Measurements from ENCODE around the gene OVOL3.
"Not testable (repeated sequence)": the region's sequence is repeated elsewhere in the genome, so short reads cannot be mapped to it uniquely, and the experiment has no call there.

The OVOL3 gene
- total RNA-seq = 0 to 0.04 (median 0) reads per million in 3 experiments

DNA sequence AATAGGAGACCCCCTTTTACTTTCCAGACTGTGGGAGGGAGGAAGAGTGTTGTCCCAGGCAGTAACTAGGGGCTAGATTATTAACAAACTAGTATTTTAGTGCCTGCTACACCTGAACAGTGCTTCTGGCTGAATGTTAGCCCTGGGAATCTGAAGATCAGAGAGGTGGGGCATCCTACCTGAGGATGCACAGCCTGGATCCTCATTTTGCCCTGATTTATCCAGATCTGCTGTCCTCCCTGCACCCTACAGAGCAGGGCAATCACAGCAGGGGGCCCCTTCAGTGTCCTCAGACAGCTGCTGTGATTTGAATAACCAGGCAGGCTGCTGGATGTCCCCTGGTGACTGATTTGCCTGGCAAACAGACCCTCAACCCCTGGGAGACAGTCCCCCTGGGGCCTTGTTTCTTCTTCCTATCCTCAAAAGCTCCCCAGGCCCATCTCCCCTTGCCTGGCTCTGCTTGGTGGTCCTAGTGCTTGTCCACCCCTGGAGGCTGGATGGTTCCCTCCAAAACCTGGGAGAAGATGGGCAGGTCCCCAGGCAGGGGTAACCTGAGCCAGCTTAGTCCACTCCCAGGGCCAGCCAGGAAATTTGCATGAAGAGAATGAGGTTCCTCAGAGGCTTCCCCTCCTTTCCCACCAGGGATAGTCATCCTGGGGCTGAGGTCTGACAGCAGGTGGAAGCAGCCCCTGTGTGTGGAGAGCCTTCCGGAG lies at the start of gene OVOL3:
Gene OVOL3 (plus strand): TSS at position 657 of the 713 bp plus-strand sequence. CDS start 60 bp downstream, outside the sequence.
- DNase-seq = no peak

DNA sequence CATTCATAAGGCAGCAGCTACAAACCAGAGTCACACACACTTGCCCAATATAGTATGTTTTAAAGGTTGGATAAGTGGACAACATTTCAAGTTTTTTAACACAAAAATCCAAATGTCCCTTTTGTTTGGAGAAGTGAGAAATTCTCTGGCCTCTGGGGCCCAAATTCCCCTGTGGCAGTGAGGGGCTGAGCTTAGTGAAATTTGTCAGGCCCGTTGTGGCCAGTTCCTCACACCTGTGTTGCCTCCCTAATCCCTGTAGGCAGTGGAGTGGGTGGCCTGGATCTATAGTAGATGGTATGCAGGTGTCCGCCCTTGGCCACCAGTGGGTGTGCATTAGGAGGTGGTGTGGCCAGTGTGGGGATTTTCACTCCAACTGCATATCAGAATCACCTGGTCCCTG lies 49.6 kb upstream of the OVOL3 start:
- DNase-seq = no peak

DNA sequence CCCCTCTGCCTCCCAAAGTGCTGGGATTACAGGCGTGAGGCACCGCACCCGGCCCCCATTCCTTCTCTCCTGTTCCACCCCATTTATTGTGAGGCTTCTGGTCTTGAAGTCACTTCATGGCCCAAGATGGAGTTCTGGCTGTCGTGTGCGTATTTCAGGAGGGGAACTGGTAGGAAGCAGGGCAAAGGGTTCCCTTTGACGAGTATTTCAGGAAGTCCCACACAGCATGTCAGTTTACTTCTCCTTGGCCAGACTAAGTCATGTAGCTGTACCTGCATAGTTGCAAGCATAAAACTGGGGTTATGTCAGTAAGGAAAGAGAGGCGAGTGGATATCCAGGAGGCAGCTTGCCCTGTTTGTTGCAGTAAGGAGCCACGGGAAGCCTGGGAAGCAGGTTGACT lies 46.1 kb upstream of the OVOL3 start:
- DNase-seq = no peak

- DNase-seq = no peak
These were observed 43.3 kb upstream of the OVOL3 start for GRCh38 chr19:36067681-36068080.

- DNase-seq = not testable (repeated sequence)
These were observed 42.0 kb upstream of the OVOL3 start for GRCh38 chr19:36068810-36069499.

DNA sequence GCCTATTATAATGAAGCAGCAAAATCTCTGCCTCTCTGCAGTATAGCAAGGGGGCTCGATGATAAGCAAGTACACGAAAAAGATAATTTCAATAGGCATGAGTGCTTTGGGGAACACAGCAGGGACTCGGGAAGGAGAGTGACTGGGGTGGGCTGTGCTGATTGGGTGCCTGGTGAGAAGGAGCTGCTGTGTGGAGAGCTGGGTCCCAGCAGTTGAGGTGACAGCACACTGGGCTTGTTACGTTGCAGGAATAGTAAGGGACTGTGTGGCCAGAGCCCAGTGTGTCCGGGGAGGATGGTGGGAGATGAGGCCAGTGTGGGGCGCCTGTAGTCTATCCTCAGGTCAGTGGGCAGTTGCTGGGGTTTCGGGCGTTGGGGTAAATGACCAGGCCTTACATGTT lies 38.9 kb upstream of the OVOL3 start:
- DNase-seq = no peak

DNA sequence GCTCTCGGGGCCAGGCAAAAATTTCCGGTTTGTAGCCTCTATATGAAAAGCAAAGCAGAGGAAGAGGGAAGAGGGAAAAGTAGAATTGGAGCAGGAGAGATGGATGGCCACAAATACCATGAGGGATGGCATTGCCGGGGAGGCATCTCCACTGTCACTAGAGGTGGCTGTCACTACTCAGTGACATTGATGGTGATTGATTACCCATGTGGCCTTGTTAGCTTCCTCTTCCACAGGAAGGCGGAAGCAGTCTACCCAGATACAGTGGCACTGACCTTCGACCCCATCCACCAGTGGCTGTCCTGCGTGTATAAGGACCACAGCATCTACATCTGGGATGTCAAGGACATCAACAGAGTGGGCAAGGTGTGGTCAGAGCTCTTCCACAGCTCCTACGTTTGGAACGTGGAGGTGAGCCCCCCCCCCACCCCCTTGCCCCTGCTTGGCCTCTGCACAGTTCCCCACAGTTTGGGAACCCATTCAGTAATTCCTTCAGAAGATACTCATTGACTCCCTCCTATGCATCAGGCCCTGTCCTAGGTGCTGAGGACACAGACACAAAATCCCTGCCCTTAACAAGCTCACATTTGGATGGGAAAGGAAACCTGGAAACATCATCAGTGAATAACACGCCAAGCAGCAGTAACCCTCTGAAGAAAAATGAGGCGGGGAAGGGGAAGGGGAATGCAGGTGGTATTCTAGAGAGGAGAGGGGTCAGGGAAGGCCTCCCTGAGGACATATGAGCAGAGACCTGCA lies 37.6 kb upstream of the OVOL3 start:
- DNase-seq = no peak

- DNase-seq = no peak
These were observed 31.5 kb upstream of the OVOL3 start for GRCh38 chr19:36079389-36079945.

DNA sequence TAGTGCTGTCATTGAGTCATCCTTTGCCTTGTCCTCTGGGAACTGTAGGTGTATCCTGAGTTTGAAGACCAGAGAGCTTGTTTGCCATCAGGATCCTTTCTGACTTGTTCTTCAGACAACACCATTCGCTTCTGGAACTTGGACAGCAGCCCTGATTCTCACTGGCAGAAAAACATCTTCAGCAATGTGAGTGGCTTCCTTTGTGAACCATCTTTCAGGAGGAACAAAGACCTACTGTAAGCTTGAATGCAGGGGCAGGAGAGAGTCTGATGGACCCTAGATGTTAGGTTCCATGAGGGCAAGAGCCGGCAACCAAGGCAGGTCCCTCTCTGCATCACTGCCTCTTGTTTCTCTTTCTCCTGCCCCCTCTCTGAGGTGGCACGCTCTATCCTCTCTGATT lies 29.6 kb upstream of the OVOL3 start:
- no peak for DNase-seq

- no peak for DNase-seq
These were observed 29.0 kb upstream of the OVOL3 start for GRCh38 chr19:36081894-36082293.

GRCh38 chr19:36082916-36083315 lies 28.0 kb upstream of the OVOL3 start:
- no peak for DNase-seq

GRCh38 chr19:36084231-36085009 lies 26.5 kb upstream of the OVOL3 start:
- DNase-seq = no peak

GRCh38 chr19:36086326-36086725 lies 24.6 kb upstream of the OVOL3 start:
- DNase-seq = no peak

DNA sequence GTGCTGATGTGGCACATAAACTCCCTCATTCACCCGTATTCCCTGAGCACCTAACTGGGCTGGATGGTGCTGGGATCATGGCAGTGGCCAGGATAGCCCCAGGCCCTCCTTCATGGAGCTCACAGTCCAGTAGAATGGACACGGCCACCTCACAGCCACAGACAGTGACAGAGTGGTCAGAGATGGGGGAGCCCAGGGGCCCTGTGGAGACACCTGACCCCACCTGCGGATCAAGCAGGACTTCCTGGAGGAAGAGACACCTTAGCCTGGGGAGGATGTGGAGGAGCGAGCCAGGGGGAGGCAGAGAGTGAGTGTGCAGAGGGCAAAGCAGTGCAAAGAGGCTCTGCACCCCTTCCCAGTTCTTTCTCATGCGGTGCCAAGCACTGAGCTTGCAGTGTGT lies 21.1 kb upstream of the OVOL3 start:
- DNase-seq = no peak

- no peak for DNase-seq
These were observed 19.8 kb upstream of the OVOL3 start for GRCh38 chr19:36090910-36091695.

DNA sequence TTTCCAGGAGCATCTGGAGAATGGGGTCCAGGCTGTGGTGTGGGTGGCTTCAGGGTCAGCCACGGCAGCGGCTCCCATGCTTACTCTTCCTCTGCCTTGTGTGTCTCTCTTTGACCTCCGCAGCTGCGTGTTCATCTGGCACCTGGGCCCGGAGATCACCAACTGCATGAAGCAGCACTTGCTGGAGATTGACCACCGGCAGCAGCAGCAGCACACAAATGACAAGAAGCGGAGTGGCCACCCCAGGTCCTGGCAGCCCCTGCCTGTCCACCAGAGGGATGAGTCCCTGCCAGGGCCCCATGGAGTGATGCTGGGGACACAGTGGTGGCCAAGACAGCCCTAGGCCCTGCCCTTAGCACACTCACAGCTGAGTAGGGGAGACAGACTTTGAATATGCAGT lies 18.4 kb upstream of the OVOL3 start:
- DNase-seq = no peak

GRCh38 chr19:36093146-36093662 lies 17.7 kb upstream of the OVOL3 start:
- DNase-seq = no peak

DNA sequence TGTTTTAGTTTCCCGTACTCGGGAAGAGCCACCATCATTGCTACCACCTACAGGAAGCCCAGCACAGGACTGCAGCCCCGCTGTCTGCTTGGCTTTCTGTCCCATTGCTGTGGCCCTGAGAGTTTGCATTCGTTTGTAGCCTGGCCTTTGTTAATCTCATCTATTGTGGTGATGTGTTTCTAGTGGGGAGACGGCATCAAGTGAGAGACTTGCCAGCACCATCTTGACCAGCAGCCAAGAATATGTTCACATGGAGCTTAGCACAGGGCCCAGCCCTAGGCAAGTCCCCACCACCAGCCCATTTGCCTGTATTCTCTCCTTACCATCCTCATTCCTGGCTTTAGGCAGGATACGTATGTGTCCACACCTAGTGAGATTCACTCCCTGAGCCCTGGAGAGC lies 17.3 kb upstream of the OVOL3 start:
- no peak for DNase-seq

DNA sequence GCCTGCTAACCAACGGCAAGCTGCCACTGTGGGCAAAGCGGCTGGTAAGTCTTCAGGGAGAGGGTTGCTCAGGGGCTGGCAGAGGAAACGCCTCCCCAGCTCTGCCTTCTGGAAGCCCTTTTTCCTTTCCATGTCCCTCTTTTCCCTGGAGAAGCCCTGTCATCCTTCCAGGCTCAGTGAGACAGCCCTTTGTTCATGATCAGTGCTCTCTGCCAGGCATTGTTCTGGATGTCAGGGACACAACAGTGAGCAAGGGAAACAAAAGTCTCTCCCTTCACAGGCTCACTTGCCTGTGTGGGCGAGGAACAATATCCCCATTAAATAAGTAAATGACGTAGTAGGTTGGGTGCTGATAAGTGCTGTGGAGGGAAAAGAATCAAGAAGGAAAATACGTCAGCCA lies 13.9 kb upstream of the OVOL3 start:
- DNase-seq = no peak

DNA sequence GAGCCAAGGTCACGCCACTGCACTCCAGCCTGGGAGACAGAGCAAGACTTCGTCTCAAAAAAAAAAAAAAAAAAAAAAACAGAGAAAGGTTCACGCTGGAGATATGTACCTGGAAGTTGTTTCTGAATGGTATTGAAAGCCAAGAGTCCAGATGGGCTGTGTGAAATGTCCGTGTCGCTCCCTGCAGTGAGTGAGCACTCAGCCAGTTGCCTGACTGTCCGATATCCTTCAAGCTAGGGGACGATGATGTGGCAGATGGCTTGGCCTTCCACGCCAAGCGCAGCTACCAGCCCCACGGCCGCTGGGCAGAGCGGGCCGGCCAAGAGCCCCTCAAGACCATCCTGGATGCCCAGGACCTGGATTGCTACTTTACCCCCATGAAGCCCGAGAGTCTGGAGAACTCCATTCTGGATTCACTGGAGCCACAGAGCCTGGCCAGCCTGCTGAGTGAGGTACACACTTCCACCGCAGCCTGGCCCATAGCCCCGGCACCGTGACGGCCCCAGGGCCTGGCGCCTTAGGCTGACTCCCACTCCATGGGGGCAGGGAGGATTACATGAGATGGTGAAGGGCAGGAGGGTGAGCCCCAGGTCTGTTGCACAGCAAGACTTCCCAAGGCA lies 11.7 kb upstream of the OVOL3 start:
- DNase-seq = no peak

DNA sequence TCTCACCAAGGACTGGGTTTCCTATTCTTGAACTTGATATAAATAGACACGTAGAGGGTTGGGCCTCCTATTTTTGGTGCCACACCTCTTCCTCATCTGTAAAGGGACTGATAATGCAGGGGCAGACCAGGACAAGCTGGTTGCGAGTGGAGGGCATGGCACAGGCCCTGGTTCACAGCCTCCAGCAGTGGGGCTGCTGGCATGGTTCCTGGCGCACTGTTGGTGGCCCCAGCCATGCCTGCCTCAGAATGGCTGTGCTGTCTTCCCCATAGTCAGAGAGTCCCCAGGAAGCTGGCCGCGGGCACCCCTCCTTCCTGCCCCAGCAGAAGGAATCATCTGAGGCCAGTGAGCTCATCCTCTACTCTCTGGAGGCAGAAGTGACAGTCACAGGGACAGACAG lies 10.5 kb upstream of the OVOL3 start:
- DNase-seq = no peak
